Measurements from ENCODE around the gene GABARAPL2. TPM values are rescaled to one million over a fixed set of nuclear protein-coding genes. Genes with fewer than 3 reads are reported as not detected.

Gene GABARAPL2
- total and polyA plus RNA-seq, 9 donors: 77.9 to 195 (median 109) TPM

GRCh38 chr16:75567911-75568310, 1.7 kb downstream of the GABARAPL2 start:
- Histone ChIP-seq H3K4me3 (no peak overlapping the region), H3K36me3 (no peaks in the 10 kb centered on the region), H3K9me3 (no peaks in the 10 kb centered on the region), H3K27me3 (no peaks in the 10 kb centered on the region), H3K27ac (no peak overlapping the region), H3K4me1 (ENCODE audit: insufficient read depth) (peaks cover 12% of the 10 kb centered on the region)
- intact Hi-C loops (cut with DNase I): loop anchor here in 1 of 4 donors (10.0 kb wide), 1 partner anchor 57 kb away; the partner anchor contains the start of gene ADAT1
- no peak for TF ChIP-seq EP300 (IDR thresholded peaks at IDR 0.05)
- no peak for TF ChIP-seq POLR2A (IDR thresholded peaks at IDR 0.05)
- no peak for DNase-seq
- 78 to 81% (median 80%) methylated on average over 4 of the region's 4 CpGs for whole genome bisulfite sequencing, 3 donors

- intact Hi-C loops (cut with DNase I): no loop called here
Measured at GRCh38 chr16:75570396-75571065, 4.4 kb downstream of the GABARAPL2 start.

DNA sequence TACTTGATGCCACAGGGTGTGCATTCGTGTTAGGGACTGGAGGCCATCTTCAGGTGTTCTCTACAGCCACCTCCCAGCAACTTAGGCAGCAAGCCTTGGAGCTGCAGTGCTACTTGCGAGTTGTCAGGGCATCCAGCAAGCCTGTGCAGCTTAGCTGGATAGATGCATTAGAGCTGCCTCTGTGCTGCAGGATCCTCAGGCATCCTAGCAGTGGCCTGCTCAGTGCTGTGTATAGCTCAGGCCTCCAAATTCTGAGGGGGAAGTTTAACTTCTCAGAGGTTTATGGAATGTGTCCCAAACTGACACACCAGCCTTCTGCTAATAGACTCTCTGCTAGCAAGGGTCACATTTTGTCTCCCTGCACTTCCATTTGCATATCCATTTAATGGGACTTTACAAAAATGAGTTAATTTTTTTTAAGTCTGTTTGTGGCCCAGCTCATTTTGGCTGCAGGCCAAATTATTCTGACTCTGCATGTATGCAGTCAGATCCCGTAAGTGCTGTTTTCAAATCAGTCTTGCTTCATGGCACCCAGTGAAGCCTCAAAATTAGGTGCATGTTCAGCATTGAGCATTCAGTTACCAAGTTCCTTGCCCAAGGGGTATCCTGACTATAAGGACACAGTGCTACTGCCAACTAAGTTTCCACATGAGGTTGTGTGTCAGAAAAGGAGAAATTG, 6.8 kb downstream of the GABARAPL2 start:
- Histone ChIP-seq H3K4me3 (no peak overlapping the region), H3K4me1 (ENCODE audit: insufficient read depth) (peaks cover 4% of the 10 kb centered on the region), H3K36me3 (no peaks in the 10 kb centered on the region), H3K27ac (no peak overlapping the region), H3K27me3 (no peaks in the 10 kb centered on the region), H3K9me3 (no peaks in the 10 kb centered on the region)
- TF ChIP-seq EP300 (IDR thresholded peaks at IDR 0.05): no peak
- TF ChIP-seq POLR2A (IDR thresholded peaks at IDR 0.05): no peak
- WGBS, 3 donors: 69 to 70% (median 69%) methylated on average over 3 of the region's 3 CpGs
- intact Hi-C loops (cut with DNase I): no loop called here
- DNase-seq: no peak

More at GRCh38 chr16:75570396-75571065, 4.4 kb downstream of the GABARAPL2 start:
- Histone ChIP-seq H3K4me1 (ENCODE audit: insufficient read depth) (peaks cover 12% of the 10 kb centered on the region), H3K27ac (no peak overlapping the region), H3K4me3 (no peak overlapping the region), H3K27me3 (no peaks in the 10 kb centered on the region), H3K9me3 (no peaks in the 10 kb centered on the region), H3K36me3 (no peaks in the 10 kb centered on the region)
- no peak for DNase-seq
- WGBS, 3 donors: 61 to 74% (median 64%) methylated on average over 5 of the region's 5 CpGs
- no peak for TF ChIP-seq POLR2A (IDR thresholded peaks at IDR 0.05)
- TF ChIP-seq EP300 (IDR thresholded peaks at IDR 0.05): no peak
- TF ChIP-seq CTCF (IDR thresholded peaks at IDR 0.05): no peak

- no peak for DNase-seq
- Histone ChIP-seq H3K4me1 (ENCODE audit: insufficient read depth) (peaks cover 4% of the 10 kb centered on the region), H3K27me3 (no peaks in the 10 kb centered on the region), H3K36me3 (no peaks in the 10 kb centered on the region), H3K27ac (no peak overlapping the region), H3K9me3 (no peaks in the 10 kb centered on the region), H3K4me3 (no peak overlapping the region)
- 76 to 89% (median 81%) methylated on average over 5 of the region's 5 CpGs for whole genome bisulfite sequencing, 3 donors
- intact Hi-C loops (cut with DNase I): no loop called here
- no peak for TF ChIP-seq CTCF (IDR thresholded peaks at IDR 0.05)
Measured at GRCh38 chr16:75573955-75574354, 7.8 kb downstream of the GABARAPL2 start.

DNA sequence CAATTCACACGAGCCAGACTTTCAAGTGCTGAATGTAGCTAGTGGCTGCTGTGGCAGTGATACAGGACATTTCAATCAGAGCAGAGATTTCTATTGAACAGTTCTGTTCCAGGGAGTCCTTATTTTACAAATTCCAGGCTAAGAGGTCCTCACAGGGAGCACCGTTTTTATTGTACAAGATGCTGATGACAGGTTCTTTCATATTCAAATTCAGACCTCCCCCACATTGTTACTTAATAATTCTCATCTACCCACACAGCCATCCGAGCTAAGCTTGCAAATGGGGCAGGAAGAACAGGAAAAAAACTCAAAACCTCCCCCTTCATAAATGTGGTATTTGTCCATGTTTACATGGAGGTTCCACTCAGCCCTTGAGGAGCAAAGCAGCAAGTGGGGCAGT, 9.8 kb downstream of the GABARAPL2 start:
- intact Hi-C loops (cut with DNase I): no loop called here
- Histone ChIP-seq H3K4me3 (no peak overlapping the region), H3K27ac (no peak overlapping the region), H3K9me3 (no peaks in the 10 kb centered on the region), H3K4me1 (ENCODE audit: insufficient read depth) (peaks cover 4% of the 10 kb centered on the region), H3K36me3 (no peaks in the 10 kb centered on the region), H3K27me3 (no peaks in the 10 kb centered on the region)
- TF ChIP-seq EP300 (IDR thresholded peaks at IDR 0.05): no peak
- TF ChIP-seq POLR2A (IDR thresholded peaks at IDR 0.05): no peak
- TF ChIP-seq CTCF (IDR thresholded peaks at IDR 0.05): no peak
- 13 to 22% (median 20%) methylated on average over 3 of the region's 3 CpGs for WGBS, 3 donors
- no peak for DNase-seq

Measured in ovary (tissue), 9 donors.